DMS53 treated with DMSO at 0.1 percent for 48 hours (cell line): Measurements from ENCODE around the gene TANGO6.

Experiments used
- DNase-seq: peaks from one replicate; lab custom pipeline; 2025; ENCODE audit not compliant: unreplicated experiment; lab: John Stamatoyannopoulos, UW

Gene TANGO6

DNA sequence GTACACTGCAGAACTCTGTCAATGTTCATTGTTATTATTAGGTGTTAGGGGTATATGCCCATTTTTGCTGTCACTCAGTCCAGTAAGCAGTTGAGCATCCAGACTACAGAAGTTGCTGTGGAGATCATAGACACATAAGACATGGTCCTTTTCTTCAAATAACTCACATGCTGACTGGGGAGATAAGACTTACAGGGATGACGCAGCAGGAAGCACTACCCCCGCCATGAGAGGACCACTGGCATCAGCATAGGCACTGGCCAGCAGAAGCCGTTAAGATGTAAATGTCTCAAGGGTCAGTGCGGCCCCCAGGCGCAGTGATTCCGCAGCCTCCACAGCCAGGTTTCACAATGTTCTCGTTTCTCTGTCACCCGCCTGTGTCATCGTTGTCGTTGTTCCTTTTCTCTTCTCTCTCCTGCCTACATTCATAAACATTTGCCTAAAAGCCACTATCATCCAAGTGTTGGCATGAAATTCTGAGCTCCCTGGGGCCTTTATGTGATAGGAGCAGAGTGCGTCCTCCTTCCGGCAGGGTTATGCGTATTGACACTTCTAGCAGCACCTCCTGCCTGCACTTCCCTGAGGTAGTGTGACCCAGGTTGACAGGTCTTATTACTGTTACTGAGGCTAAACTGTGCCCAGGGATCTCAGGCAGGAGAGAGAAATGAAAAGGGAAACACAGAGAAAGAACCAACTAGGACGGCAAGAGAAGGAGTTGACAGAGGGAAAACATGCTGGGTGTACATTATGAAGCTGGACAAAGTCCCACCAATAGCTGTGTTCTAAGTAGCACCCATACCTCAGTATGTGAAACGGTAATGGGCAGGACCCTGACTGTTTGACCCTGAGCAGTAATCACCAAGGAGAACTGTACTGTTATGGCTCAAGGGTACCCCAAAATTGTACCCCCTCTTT, 17.9 kb downstream of the TANGO6 start:
- DNase-seq, result no peak

DNA sequence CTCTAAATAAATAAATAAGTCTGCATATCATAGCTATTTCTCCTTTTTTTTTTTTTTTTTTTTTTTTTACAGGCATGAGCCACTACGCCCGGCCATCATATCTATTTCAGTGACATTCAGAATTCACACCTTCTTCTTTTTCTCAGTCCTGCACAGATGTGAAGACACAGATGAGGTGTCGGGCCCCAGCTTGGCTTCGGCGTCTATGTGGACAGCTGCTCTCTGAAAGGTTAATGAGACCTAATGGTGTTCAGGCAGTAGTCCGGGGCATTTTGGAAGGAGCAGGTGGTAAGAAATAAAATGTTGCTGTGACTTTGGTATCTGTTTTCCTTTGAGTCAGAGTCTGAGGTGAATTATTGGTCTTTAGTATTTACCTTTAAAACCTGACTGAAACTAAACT, 23.6 kb downstream of the TANGO6 start:
- DNase-seq, result no peak

DNA sequence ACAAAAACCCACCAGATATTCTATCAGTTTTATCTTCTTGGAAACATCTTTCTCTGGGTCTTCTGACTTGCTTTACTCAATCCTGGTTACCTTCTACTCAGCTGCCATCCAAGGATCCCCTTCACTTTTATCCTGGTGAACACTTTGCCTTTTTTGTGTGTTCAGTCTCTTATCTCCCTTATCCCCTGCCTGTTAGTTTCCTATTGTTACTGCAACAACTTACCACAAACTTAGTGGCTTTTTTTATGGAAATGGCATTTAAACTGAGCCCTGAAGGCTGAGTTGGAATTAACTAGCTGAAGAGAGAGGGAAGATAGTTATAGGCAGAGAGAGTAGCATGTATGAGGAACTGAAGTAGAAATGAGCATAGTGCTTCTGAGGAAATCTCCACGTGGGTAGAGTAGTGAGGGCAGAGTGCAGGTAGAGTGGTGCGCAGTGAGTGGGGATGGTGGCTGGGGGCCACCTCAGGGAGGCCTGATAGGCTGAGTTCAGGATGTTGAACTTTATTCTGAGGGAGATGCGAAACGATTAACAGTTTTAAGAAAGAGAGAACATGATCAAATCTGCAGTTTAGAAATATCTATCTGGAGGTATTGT, 26.3 kb downstream of the TANGO6 start:
- no peak for DNase-seq

DNA sequence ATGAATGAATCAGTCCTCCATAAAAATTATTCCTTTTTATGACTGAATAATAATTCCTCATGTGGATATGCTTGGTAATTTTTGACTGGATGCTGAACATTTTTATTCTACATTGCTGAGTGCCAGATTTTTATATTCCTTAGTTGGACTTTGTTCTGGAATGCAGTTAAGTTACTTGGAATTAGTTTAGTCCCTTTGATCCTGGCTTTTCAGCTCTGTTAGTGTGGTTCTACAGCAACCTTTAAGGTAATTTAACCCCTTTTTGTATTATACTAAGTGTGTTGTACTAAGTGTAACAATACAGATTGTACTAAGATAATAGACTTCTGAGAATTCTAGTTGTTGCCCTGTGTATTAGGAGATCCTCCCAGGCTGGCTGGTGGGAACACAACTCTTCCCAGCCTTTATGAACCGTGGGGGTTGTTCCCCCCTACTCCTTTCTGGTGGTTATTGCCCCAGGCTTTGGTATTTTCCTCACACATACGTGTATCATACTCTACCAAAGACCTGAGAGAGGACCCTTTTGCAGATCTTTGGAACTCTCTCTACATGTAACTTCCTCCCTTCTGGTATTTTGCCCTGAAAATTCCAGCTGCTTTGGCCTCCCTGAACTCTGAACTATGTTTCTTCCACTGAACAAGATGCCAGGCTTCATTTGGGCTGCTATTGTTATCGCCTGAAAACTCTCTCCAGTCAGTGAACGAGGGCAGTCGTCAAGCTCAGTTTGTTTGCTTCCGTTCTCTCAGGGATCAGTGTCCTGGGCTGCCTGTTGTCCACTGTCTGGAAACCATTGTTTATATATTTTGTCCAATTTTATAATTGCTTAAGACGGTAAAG, 30.5 kb downstream of the TANGO6 start:
- DNase-seq, result no peak

DNA sequence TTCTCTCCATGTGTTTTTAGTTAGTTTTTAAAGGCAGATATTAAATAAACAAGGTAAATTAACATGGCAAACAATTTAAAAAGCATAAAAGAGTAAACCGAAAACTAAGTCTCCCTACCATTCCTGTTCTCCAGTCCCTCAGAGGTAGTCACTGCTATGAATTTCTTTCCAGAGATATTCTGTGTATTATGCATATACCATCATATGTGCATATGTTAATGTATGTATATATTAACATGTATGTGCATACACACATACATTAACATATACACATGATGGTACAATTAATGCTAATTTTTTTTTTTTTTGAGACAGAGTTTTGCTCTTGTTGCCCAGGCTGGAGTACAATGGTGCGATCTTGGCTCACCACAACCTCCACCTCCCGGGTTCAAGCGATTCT, 32.5 kb downstream of the TANGO6 start:
- DNase-seq, result no peak

DNA sequence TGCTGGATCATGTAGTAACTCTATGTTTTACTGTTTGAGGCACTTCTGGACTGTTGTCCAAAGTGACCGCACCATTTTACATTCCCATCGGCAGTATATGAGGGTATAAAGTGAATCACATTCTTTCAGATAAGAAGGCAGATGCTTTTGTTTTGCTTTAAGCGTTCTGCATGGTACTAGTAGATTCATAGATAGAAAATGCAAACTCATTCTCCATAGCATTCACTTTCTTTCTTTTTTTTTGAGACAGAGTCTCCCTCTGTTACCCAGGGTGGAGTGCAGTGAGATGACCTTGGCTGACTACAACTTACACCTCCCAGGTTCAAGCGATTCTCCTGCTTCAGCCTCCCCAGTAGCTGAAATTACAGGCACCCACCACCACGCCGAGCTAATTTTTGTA, 40.4 kb downstream of the TANGO6 start:
- DNase-seq, result no peak

DNA sequence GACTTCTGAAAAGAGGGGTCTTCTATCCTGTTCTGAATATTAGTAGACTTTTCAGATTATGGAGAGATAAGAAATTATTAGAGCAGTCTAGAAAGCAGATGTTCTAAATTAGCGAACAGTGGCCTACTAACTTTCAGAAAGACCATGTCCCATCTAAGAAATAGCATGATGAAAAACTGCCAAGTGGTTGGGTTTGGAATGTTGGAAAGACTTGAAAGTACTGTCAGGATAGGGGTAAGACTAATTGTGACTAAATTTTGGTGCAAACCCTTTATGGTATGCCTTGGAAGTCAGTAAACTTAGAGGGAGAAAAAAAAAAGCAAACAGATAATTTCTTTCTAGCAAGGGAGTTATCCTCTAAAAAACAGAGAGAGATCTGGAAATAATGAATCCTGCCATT, 41.1 kb downstream of the TANGO6 start:
- DNase-seq, result no peak

DNA sequence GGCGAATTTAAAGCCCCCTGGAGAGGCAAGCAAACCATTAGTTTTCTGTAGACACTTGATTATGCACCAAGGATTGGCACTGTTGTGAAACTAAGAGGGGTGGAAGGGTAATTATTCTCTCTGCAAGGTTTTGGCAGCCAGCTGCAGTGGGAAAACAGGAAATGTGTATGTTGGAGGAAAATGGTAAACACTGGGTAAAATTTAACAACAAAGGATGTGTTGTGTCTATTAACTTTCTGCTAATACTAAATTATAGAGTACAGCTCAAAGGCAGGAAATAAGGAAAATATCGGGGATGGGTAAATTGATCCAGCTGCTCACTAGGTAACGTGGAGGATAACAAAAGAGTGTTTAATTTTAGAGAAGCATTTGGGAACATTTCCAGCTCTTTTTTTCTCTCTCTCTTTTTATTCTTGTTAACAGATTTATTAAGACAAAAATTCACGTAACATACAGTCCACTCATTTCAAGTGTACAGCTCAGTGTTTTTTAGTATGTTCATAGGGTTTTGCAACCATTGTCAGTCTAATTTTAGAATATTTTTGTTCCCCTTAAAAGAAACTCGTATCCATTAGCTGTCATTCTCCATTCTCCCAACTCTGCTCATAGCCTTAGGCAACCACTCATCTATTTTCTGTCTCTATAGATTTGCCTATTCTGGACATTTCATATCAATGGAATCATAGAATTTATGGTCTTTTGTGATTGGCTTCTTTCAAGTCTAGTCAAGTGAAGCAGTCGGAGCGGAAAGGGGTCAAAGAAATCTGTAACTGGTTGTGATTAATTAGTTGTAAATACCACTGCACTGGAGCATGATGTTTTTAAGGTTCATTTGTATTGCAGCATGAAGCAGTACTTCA, 41.8 kb downstream of the TANGO6 start:
- DNase-seq, result no peak

DNA sequence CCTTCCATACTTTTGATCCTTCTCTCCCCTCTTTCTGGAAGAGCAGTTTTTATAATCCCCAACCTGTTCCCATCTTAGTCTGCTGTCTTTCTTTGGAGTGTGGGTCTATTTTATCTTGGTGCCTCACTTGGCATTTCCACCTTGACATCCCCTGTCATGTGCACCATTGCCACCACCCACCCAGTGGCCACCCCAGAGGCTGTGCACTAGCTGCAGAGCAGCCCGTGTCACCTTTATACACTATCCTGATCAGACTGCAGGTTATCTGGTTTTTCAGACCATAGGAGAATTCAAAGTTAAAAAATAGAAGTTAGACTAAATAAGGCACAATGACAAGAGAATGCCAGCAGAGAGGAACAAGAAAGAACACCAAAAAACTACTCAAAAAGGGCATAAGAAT, 43.8 kb downstream of the TANGO6 start:
- DNase-seq, result no peak

DNA sequence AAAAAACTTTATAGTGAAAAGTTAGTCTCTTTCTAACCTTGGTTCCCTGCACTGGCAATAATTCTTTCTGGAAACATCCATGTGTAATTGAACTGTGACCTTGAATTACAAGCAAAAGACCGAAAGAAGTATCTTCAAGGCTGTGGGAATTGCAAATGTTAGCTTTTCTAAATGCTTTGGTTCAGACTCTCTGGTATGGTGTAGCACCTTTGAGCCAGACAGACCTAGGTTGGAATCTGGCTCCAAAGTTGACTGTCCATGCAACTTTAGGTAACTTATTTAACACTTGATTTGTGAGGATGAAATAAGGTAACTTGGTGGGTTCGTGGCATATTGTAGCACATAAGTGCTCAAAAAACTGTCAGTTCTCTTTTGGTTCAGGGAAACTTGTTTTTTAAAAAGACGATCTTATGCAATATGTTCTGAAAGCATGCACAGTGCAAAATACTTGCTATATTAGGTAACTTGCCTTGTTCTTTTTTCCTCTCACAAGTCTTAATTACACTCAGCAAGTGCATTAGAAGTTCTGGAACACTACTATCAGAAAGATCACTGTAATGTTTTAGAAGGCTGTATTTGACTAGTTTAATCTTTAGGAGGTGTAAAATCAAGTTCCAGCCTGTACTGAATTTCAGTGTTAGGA, 46.3 kb downstream of the TANGO6 start:
- no peak for DNase-seq

DNA sequence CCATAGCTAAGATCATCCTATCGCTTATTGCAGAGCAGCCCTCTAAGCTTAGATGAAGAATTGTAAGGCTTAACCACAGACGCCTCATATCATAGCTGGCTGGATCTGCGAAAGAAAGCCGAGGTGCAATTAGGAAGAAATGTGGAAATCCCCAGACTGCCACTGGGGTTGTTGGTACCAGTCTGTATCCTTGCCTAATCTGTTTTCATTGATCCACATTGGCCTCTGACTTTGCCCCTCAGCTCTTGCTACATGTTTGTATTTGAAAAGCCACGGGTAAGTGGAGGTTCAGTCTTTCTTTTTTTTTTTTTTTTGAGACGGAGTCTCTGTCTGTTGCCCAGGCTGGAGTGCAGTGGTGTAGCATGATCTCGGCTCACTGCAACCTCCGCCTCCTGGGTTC, 48.9 kb downstream of the TANGO6 start:
- DNase-seq, result no peak

DNA sequence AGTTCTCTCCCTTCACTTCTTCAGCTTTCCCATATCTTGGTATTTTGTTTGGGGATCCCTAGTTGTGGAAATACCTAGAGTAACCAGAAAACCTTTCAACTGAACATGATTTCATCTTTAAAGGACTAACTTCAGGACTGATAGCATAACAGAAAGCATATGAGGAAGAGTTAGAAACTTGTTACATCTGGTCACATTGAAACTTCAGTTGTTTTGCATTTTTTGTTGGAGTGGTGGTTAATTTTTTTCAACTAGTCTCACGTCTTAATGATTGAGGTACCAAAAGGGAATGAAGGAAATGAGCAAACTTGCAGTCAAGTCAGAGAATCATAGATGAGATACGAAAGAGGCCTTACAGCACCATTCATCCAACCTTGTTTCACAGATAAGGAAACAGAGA, 49.6 kb downstream of the TANGO6 start:
- DNase-seq, result no peak

DNA sequence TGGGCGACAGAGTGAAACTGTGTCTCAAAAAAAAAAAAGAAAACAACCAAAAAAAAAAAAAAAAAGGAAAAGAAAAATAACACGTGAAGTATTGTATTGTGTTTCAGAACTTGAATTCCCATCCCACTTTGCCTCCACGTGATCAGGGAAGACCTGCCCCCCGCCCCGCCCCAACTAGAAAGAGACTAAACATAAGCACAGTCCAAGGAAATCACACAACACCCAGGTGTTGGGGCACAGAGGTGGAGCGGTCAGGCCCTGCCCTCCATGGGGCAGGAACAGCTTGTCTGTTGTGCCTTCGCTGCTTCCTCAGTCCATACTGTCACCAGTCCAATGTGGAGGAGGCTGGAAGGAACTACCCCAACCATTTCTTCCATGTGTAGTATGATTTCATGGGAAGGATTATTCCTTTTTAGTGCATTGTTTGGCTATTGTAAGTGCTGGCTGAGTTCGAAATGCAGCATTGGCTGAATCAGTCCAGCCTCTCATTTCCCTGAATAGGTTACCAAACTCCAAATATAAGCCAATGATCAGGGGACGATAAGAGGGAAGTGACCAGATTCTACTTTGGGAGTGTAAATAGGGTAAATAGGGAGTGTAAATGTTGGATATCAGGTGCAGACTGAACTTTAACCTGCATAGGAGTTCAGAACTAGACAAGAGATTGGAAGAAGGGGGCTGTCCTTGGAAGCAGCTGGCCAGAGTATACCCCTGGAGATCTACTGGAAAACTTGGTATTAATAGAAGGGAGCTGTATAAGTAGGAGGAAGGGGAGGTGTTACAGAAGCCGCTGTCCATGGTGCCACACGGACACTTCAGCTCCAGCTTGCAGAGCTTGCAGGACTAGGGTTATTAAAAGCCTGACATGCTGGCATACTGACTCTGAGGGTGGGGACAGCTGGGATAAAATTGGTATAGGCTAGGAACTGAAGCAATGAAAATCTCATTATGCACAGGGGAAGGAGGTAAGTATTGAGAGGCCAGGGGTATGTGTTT, 50.7 kb downstream of the TANGO6 start:
- DNase-seq, result no peak

DNA sequence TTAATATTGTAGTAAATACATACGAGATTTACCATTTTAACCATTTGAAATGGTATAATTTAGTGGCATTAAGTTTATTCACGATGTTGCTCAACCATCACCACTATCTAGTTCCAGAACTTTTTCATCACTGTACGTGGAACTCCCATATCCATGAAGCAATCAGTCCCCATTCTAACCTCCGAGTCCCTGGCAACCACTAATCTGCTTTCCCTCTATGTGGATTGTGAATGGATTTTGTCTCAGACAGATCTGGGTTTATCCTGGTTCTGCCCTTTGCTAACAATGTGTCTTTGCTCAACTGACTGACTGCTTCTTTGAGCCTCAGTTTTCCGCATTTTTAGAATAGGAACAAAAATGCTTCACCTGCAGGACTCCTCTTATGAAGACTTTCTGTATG, 51.4 kb downstream of the TANGO6 start:
- no peak for DNase-seq

DNA sequence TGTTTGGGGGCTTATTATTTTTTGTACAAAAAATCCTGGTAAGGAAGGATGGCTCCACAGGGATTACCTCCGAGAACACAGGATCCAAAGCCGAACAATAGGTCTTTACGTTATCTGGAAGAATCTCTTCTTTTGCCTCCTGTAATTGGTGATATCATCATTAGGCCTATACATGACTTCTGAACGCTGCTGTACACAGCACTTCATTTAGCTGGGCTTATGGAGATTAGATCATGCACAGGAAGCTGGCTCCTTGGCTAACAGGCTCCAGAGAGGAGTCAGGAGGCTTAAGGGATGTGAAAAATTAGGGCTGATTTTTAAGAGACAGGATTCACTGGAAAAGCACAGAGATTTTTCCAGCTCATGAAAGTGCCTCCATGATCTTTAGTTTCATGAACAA, 54.7 kb downstream of the TANGO6 start:
- no peak for DNase-seq

DNA sequence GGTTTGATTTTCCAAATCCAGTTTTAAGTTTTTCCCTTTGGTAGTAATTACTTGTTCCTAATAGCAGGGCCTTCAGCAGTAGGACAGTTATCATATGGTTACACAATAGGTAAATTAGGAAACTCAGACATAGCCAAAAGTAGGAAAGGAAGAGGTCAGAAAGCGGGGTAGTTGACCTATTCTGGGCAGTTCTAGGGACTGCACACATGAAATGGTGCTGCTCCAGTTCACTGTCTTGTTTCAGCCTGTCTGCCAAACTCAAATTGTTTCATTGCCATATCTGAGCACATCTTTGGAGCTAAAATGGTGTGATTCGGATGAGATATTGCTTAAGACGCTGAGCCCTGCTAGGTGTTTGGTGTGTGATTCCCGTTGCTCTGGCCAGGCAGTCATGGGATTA, 56.7 kb downstream of the TANGO6 start:
- DNase-seq, result no peak

DNA sequence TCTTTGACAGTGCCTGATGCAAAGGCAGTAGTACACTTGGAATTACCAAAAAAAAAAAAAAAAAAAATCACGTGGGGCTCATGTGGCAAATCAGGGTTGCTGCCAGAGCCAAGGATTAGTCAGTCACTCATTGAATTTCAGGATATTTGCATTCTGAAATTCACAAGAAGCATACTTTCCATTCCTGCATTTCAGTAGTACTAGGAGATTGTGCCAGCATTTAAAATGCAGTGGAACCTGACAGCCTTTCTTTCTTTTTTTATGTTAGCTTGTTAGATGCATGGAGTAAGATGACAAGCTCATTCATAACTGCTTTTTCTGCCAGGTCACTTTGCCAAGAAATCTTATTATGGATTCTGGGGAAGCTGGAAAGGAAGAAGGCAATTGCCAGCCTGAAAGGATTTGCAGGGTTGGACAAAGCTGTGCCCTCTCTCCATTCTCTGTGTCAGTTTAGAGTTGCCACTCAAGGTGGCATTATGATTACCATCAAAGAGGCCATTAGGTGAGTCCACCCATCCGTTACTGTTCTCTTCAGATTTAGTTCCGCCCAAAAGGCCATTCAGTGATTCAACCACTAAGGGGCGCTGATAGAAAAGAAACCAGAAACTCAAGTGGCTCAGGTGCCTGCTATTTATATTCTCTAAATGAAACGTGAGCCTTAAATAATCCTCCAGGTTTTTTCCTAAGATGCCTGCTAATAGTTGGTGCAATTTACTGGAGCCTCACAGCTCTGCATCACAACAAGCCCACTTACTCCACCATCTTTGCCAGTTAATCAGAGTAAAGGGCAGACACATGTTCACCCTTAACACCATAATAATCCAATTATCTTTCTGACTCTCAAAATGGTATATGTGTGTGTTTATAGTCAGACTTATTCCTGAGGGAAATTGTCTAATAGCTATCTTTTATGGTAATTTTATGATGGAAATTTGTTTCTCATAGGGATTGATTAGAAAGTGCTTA, 59.0 kb downstream of the TANGO6 start:
- DNase-seq, result peak; percentile 71

DNA sequence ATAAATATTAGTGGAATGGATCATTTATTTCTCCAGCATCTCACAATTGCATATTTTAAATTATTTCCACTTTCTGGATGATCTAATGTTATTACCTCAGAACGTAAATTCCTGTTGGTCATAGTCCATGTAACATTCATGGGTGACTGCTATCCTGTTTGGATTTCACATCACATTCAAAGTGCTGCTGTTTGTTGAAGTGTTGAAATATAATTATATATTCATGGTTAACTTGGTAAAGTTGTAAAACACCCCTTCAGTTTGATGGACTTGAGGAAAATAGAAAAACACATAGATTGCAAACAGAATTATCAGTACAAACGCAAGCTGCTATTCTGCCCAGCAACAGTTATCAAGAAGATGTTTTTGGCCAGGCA, 59.6 kb downstream of the TANGO6 start:
- DNase-seq, result no peak
